RPMI7951 (cell line): Measurements from ENCODE around the gene KIFC3. TPM values are rescaled to one million over a fixed set of nuclear protein-coding genes. Genes with fewer than 3 reads are reported as not detected.
"Not testable (repeated sequence)": the region's sequence is repeated elsewhere in the genome, so short reads cannot be mapped to it uniquely, and the experiment has no call there.

ENCODE experiments used
- DNase-seq: peaks from one replicate; pipeline ENCODE4 v3.0.0-alpha.2; 2012; ENCODE audit warnings: low read depth
- total RNA-seq: library from RNA; depleted of rRNA; stranded (reverse); fragments of >200 nt; shearing (Covaris generic); gene quantifications from 2 replicates; pipeline ENCODE4 v1.2.3, GENCODE V29; 2014

KIFC3 gene
- total RNA-seq, 1 experiment from 2014 or later, result 49.3 TPM

GRCh38 chr16:57825298-57826044, 23.2 kb upstream of the KIFC3 start:
- peak; percentile 68 for DNase-seq

DNA sequence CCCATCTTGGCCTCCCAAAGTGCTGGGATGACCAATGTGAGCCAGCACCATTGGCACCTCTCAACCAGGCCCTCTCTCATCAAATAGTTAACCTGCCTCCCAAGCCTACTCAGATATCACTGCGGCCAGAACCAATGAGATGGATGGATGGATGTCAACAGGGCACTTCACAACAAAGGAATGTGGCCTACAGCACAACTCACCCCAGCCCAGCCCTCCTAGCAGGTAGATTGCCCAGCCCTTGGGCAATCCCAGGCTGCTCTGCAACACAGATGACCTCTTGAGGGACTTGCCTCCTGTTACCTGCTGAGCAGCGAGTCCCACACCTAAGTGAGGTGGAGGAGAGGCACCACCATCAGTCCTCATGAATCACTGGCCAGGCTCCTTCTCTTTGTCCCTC, 22.6 kb upstream of the KIFC3 start:
- no peak for DNase-seq

- DNase-seq, result peak; percentile 77
These were observed 21.5 kb upstream of the KIFC3 start for GRCh38 chr16:57823836-57824235.

- no peak for DNase-seq
These were observed 20.6 kb upstream of the KIFC3 start for GRCh38 chr16:57822856-57823255.

GRCh38 chr16:57822018-57822553, 19.8 kb upstream of the KIFC3 start:
- no peak for DNase-seq

DNA sequence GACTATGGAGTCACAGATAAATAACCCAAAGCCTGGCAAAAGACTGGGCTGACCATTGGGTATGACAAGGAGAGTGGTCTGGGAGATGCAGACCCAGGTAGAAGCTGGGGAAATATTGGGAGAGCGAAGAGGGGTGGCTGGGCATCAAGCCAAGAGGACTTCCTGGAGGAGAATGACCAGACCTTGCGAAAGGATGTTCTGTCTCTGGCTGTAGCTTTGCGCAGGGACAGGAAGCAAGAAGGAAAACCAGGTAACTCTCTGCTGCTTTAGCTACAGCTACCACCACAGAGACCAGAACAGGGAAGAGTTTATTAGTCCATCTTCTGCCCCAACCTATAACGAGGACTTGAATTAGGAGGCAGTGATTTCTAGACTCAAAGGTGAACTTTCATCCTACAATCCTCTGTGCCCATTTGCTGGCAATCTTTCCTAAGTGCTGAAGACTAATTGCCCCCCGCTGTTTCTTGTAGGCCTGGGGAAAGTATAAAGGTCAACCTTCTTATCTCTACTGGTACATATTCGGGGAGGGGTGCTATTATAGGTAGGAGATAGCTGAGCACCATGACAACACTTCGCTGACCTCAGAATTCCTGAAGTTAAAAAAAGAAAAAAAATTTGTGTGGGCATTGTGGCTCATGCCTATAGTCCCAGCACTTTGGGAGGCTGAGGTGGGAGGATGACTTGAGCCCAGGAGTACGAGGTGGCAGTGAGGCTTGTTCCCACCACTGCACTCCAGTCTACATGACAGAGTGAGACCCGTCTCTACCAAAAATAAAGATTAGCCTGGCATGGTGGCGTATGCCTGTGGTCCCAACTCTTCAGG, 19.1 kb upstream of the KIFC3 start:
- no peak for DNase-seq

DNA sequence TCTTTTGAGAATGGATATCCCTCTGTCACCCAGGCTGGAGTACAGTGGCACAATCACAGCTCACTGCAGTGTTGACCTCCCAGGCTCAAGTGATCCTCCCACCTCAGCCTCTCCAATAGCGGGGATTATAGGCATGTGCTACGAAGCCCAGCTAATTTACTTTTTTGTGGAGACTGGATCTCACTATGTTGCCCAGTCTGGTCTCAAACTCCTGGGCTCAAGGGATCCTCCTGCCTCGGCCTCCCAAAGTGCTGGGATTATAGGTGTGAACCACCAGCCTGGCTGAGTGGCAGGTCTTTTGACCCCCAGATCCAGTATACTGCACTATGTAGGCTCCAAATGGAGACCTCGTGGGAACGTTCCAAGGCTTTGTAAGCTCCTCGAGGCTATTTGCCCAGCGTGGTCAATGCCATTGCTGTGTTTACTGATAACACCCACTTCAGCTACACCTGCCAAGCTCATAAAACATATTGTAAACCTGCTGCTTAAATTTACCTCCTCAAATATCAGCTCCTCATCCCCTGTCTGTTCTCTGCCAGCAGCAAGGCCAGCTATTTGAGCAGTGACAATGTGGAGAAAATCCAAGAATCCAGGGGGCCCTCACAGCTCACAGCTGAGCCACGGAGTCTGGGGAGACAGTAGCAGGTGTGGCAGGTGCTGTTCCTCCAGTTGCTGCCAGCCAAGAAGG, 16.2 kb upstream of the KIFC3 start:
- no peak for DNase-seq

DNA sequence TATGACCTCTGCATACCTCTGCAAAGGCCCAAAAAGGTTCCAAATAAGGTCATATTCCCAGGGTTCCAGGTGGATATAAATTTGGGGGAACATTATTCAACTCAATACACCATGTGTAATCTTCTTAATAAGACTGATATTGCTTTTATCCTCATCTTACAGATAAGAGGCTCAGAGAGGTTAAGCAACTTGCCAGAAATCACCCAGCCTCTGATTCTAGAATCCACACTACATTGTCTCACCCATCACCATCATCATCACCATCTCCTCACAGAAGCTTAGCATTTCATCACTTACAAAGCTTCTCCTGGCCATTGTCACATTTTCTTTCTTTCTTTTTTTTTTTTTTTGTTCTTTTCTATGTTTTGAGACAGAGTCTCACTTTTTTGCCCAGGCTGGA, 15.4 kb upstream of the KIFC3 start:
- no peak for DNase-seq

GRCh38 chr16:57815987-57816745, 13.9 kb upstream of the KIFC3 start:
- peak; percentile 95 for DNase-seq

DNA sequence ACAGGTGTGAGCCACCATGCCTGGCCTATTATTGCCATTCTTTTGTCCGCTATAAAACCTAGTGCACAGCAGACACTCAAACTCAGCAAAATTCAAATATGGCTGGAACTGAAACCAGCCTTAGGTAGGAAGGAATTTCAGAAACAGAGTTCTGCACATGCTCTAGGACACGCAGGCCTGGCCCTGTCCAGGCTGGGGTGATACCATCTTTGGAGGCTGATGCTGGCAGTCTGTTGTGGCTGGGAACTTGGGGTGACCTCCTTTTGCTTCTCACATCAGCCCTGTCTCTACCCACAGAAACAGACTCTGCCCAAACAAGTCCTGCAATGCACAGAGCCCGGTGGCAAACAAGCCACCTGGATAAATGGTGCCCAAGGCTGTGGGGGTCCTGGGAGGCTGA, 12.6 kb upstream of the KIFC3 start:
- no peak for DNase-seq

- no peak for DNase-seq
These were observed 11.2 kb upstream of the KIFC3 start for GRCh38 chr16:57813466-57813865.

DNA sequence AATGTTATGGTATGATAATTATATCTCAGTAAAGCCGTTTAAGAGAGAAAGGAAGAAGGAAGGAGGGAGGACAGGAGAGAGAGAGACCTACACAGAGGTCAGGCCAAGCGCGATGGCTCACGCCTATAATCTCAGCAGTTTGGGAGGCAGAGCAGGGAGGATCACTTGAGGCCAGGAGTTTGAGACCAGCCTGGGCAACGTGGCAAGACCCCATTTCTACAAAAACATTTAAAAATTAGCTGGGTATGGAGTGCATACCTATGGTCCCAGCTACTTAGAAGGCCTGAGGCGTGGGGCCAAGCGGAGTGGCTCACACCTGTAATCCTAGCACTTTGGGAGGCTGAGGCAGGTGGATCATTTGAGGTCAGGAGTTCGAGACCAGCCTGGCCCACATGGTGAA, 9.0 kb upstream of the KIFC3 start:
- not testable (repeated sequence) for DNase-seq

DNA sequence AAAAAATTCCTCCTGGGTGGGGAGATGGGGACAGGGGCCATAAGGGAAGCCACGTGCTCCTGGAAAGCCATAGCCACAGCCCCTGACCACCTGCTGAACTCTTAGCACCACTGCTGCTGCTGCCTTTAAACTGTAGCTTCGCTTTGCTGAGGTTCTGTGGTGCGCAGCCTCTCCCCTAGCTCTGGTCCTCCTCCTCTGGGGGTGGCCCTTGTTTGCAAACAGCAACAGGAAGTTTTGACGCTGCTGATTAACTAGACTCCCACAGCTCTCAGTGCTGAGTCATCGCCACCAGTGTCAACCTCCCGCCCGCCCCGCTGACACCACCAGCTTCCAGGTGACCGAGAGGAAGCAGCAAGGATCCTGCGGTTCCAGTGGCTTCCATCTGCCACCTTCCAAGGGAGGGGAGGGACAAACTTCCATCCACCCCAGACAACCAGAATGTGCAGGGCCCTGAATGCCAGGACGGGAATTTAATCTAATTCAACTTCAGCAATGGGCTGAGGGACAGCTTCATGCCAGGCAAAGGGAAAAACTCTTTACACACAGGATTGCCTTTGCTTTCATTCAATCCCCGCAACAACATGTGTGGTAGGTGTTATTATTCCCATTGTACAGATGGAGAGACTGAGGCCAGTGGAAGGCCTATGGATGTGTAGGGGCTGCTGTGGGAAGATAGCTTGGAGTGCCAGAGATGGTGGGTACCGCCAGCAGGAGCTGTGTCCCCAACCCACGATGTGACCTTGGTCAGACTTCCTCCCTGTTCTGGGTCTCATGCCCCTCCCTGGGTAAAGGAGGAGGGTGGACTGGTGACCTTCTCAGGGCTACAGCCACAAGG, 8.1 kb upstream of the KIFC3 start:
- DNase-seq, result peak; percentile 92

DNA sequence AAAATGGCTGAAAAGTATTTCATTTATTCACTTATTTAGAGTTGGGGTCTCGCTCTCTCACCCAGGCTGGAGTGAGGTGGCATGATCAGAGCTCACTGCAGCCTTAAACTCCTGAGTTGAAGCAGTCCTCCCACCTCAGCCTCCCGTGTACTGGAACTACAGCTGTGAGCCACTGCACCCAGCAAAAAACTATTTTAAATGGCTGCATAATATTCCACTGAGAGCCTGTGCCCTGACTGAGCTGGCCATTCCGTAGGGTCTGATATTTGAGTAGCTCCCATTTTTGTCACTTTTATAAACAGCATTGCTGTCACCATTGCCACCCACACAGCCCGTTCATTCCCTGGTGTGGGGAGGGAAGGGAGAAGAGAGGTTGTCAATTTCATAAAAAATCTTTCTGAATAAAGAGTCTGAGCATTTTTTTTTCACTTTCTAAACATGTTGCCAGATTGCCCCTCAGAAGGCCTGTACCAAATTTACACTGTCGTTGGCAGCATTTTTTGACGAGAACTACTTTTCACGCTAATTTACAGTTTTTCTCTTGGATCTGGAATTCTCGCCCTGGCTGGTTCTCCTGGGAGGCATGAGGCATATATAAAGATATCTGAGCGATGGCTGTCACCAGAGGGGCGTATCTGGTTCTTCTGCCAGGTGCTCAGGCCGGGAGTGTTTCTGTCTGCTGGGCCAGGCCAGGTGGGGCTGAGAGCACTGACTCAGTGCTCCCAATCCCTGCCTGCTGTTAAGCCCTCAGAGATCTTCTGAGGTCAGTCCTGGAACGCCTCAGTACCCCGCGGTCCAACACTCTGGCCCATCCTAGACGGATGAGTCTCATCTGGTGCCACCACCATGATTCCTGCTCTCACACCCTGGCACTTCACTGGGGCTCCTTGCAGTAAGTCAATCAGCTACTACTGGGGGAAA, 7.2 kb upstream of the KIFC3 start:
- no peak for DNase-seq

GRCh38 chr16:57808589-57809228, 6.4 kb upstream of the KIFC3 start:
- no peak for DNase-seq

DNA sequence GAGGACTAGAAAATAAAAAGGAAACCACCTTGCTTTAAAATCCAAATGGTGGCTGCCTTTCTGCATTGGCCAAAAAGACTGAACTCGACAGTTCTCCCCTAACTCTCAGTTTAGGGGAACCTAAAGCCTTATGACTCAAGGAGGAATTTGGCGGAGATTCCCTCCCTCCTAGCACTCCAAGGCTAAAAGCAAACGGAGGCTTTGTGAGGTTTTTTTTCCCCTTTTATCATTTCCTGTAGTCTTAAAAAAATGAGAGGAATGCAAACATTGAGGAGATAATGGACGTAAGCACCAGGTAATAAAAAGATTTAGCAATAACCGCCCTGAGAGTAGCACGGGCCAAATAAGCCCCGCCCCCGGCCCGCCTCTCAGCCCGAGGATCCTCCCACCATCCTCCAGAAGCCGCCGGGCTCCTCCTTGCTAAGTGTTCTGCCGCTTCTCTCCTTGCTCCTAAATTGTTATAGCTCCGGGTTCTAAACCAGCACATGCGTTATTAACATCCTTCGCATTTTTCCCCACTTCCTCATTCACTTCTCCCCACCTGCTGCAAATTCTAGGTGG, 5.8 kb upstream of the KIFC3 start:
- DNase-seq, result peak; percentile 79

- peak; percentile 78 for DNase-seq
These were observed 5.1 kb upstream of the KIFC3 start for GRCh38 chr16:57807252-57807967.

GRCh38 chr16:57805176-57805575, 2.9 kb upstream of the KIFC3 start:
- DNase-seq, result no peak
